ENCODE data around the gene PNMA8C. TPM values are rescaled to one million over a fixed set of nuclear protein-coding genes. Genes with fewer than 3 reads are reported as not detected.

The PNMA8C gene
- total RNA-seq, 4 donors from 2014 or later, result not detected

- DNase-seq, result no peak
- Histone ChIP-seq H3K4me1 (peaks cover 0 to 33% (median 3%) of the 10 kb centered on the region in 3 donors), H3K36me3 (no peaks in the 10 kb centered on the region), H3K27me3 (peaks cover 0 to 50% (median 0%) of the 10 kb centered on the region in 4 donors), H3K9me3 (no peaks in the 10 kb centered on the region), H3K27ac (no peak overlapping the region), H3K4me3 (no peak overlapping the region)
- intact Hi-C loops (cut with DNase I), result no loop called here
- TF ChIP-seq POLR2A (IDR thresholded peaks at IDR 0.05) (no peak), CTCF (IDR thresholded peaks at IDR 0.05) (no peak)
- 35 to 55% methylated on average over 5 of the region's 5 CpGs for WGBS, 2 donors
Observed at GRCh38 chr19:46450737-46451136, 22.0 kb upstream of the PNMA8C start.

- DNase-seq, result no peak
- Histone ChIP-seq H3K27ac (no peak overlapping the region), H3K4me3 (no peak overlapping the region), H3K9me3 (no peaks in the 10 kb centered on the region), H3K27me3 (peaks cover 0 to 38% (median 0%) of the 10 kb centered on the region in 4 donors), H3K36me3 (no peaks in the 10 kb centered on the region), H3K4me1 (peaks cover 0 to 28% (median 3%) of the 10 kb centered on the region in 3 donors)
- no peak for TF ChIP-seq CTCF (IDR thresholded peaks at IDR 0.05)
- no peak for TF ChIP-seq POLR2A (IDR thresholded peaks at IDR 0.05)
- intact Hi-C loops (cut with DNase I), result no loop called here
- WGBS, 2 donors, result 51 to 66% methylated on average over 7 of the region's 7 CpGs
Observed at GRCh38 chr19:46449228-46449627, 20.5 kb upstream of the PNMA8C start.

GRCh38 chr19:46448601-46449000 is 19.9 kb upstream of the PNMA8C start:
- Histone ChIP-seq H3K4me3 (no peak overlapping the region), H3K27ac (no peak overlapping the region), H3K9me3 (no peaks in the 10 kb centered on the region), H3K4me1 (peaks cover 0 to 22% (median 3%) of the 10 kb centered on the region in 3 donors), H3K27me3 (peaks cover 0 to 38% (median 0%) of the 10 kb centered on the region in 4 donors), H3K36me3 (no peaks in the 10 kb centered on the region)
- intact Hi-C loops (cut with DNase I), result no loop called here
- DNase-seq, result no peak
- no peak for TF ChIP-seq CTCF (IDR thresholded peaks at IDR 0.05)
- no peak for TF ChIP-seq POLR2A (IDR thresholded peaks at IDR 0.05)
- WGBS, 2 donors, result 83 to 88% methylated on average over 10 of the region's 10 CpGs

DNA sequence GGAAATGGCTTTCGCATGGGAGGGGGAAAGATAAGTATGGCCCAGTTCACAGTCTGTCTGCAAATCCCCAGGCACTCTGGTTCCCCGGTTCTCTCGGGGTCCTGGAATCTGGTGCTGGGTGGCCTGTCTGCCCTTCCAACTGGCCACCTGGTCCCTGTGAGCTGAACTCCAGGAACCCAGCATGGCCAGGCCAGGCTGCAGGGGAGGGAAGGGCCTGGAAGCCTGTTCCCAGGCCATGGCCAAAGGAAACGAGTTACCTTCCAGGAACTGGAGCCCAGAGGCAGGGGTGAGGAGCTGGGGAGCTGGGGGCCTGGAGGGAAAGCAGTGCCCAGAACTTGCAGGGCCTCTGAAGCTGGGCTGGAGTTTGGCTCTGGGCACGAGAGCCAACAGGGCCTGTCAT is 19.1 kb upstream of the PNMA8C start:
- no peak overlapping the region for H3K4me3 ChIP-seq
- H3K36me3 ChIP-seq, result no peaks in the 10 kb centered on the region
- TF ChIP-seq CTCF (IDR thresholded peaks at IDR 0.05) (no peak), POLR2A (IDR thresholded peaks at IDR 0.05) (no peak)
- H3K27ac ChIP-seq, result no peak overlapping the region
- H3K27me3 ChIP-seq, result peaks cover 0 to 38% (median 0%) of the 10 kb centered on the region in 4 donors
- intact Hi-C loops (cut with DNase I), result no loop called here
- WGBS, 2 donors, result 63 to 67% methylated on average over 1 to 4 of the region's 5 CpGs
- peaks cover 0 to 22% (median 3%) of the 10 kb centered on the region in 3 donors for H3K4me1 ChIP-seq
- no peak for DNase-seq
- no peaks in the 10 kb centered on the region for H3K9me3 ChIP-seq

DNA sequence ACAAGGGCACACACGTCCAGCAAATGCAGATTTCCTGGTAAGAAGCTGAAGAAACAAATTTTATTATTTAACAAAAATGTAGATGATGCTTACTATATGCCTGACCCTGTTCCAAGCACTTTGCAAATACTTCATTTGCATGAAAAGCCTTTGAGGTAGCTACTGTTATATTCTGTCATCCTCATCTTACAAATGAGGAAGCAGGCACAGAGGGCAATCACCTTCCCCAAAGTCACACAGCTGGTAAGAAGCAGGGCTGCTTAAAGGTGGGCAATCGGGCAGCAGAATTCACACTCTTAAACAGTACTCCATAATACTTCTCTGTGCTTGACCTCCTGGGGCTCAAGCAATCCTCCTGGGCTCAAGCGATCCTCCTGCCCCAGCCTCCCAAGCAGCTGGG is 18.3 kb upstream of the PNMA8C start:
- no peaks in the 10 kb centered on the region for H3K36me3 ChIP-seq
- no peak overlapping the region for H3K27ac ChIP-seq
- H3K27me3 ChIP-seq, result peaks cover 0 to 39% (median 0%) of the 10 kb centered on the region in 4 donors
- no peak overlapping the region for H3K4me3 ChIP-seq
- intact Hi-C loops (cut with DNase I), result no loop called here
- H3K9me3 ChIP-seq, result no peaks in the 10 kb centered on the region
- WGBS, 2 donors, result 37 to 85% methylated on average over 2 to 3 of the region's 3 CpGs
- no peak for TF ChIP-seq CTCF (IDR thresholded peaks at IDR 0.05)
- H3K4me1 ChIP-seq, result peaks cover 0 to 24% (median 3%) of the 10 kb centered on the region in 3 donors
- DNase-seq, result no peak
